Keratinocyte (primary cell): Measurements from ENCODE around the gene EPHA6. TPM values are rescaled to one million over a fixed set of nuclear protein-coding genes. Genes with fewer than 3 reads are reported as not detected.

Experiments used
- DNase-seq: peaks from one replicate; pipeline ENCODE4 v3.0.0-alpha.2; 2011; ENCODE audit warnings: low read depth, missing footprints, low spot score
- FAIRE-seq: peaks from 2 replicates; lab custom pipeline; 2011; peaks lifted over from hg19 to GRCh38; lab: Jason Lieb, UNC
- H2AFZ ChIP-seq: 2 replicates; pipeline ENCODE4 v1.6.0; 2012; ENCODE audit warnings: low read length, control low read depth, inconsistent platforms; ENCODE audit not compliant: control insufficient read depth
- H3K27ac ChIP-seq: 2 replicates; pipeline ENCODE4 v1.5.1; 2011; ENCODE audit warnings: low read length; ENCODE audit not compliant: control insufficient read depth, insufficient read depth
- H3K27me3 ChIP-seq: 3 replicates; pipeline ENCODE4 v1.6.0; 2011; ENCODE audit warnings: low read length; ENCODE audit not compliant: control insufficient read depth, insufficient read depth; ENCODE audit errors: extremely low read depth
- H3K36me3 ChIP-seq, 2 experiments: 2 replicates in 1 of 2; 3 replicates in 1 of 2; pipeline ENCODE4 v1.5.1; 2011; ENCODE audit warnings: low read length in 2 of 2, mild to moderate bottlenecking in 1 of 2; ENCODE audit not compliant: control insufficient read depth in 2 of 2, insufficient read depth in 2 of 2; ENCODE audit errors: extremely low read depth in 1 of 2
- H3K4me1 ChIP-seq: 3 replicates; pipeline ENCODE4 v1.5.1; 2011; ENCODE audit warnings: low read length; ENCODE audit not compliant: control insufficient read depth, insufficient read depth; ENCODE audit errors: extremely low read depth
- H3K4me2 ChIP-seq: 3 replicates; pipeline ENCODE4 v1.6.0; 2011; ENCODE audit warnings: low read depth, low read length; ENCODE audit not compliant: control insufficient read depth, insufficient read depth; ENCODE audit errors: extremely low read depth
- H3K4me3 ChIP-seq, 3 experiments: fragments of 200-600 bp in 1 of 3; sonication (generic) in 1 of 3; 2 replicates in 2 of 3; 3 replicates in 1 of 3; pipeline ENCODE4 v1.5.1; 2011 to 2016; ENCODE audit warnings: low read length in 3 of 3, mild to moderate bottlenecking in 3 of 3, control low read depth in 2 of 3, inconsistent platforms in 1 of 3, low read depth in 1 of 3, mixed read lengths in 1 of 3, mixed run types in 1 of 3, moderate library complexity in 1 of 3; ENCODE audit not compliant: control insufficient read depth in 2 of 3, insufficient read depth in 2 of 3; ENCODE audit errors: extremely low read depth in 1 of 3
- H3K79me2 ChIP-seq: 2 replicates; pipeline ENCODE4 v1.6.0; 2012; ENCODE audit warnings: low read length; ENCODE audit not compliant: control insufficient read depth, insufficient read depth
- H3K9ac ChIP-seq: 3 replicates; pipeline ENCODE4 v1.6.0; 2011; ENCODE audit warnings: low read length; ENCODE audit not compliant: control insufficient read depth, insufficient read depth; ENCODE audit errors: extremely low read depth
- H3K9me1 ChIP-seq: 3 replicates; pipeline ENCODE4 v1.6.0; 2011; ENCODE audit warnings: low read length; ENCODE audit not compliant: control insufficient read depth, insufficient read depth; ENCODE audit errors: extremely low read depth
- H3K9me3 ChIP-seq: 2 replicates; pipeline ENCODE4 v1.5.1; 2012; ENCODE audit warnings: low read depth, low read length; ENCODE audit not compliant: control insufficient read depth
- H4K20me1 ChIP-seq: 3 replicates; pipeline ENCODE4 v1.6.0; 2011; ENCODE audit warnings: low read length; ENCODE audit not compliant: control insufficient read depth, insufficient read depth; ENCODE audit errors: extremely low read depth
- CTCF ChIP-seq, 3 experiments: IDR thresholded peaks in 1 of 3; conservative IDR thresholded peaks in 1 of 3; optimal IDR thresholded peaks in 1 of 3; 2 replicates in 2 of 3; 3 replicates in 1 of 3; pipeline versions ENCODE3 to v1.5.1; 2011; ENCODE audit warnings: low read length in 3 of 3, mild to moderate bottlenecking in 3 of 3, moderate library complexity in 2 of 3, control low read depth in 1 of 3, inconsistent platforms in 1 of 3; ENCODE audit not compliant: insufficient read depth in 2 of 3; ENCODE audit errors: extremely low read depth in 1 of 3
- EZH2 ChIP-seq: IDR thresholded peaks from one replicate; pipeline ENCODE4 v1.6.1; 2012; ENCODE audit warnings: inconsistent platforms, mild to moderate bottlenecking, low read length, moderate library complexity
- dilution Hi-C: fragments of 300-500 bp; cut with MboI; formaldehyde crosslinking; loops from one replicate; pipeline ENCODE4 v1.7.0; 2020; ENCODE audit warnings: low sequenced_read_pairs; ENCODE audit not compliant: extremely low pct_ligation_motif_present
- polyA plus RNA-seq, 5 experiments: library from polyadenylated mRNA; depleted of rRNA in 3 of 5; stranded (reverse) in 3 of 5; stranded (forward) in 1 of 5; unstranded in 1 of 5; fragments of >200 nt; gene quantifications; 1 replicate in 1 of 5; 2 replicates in 3 of 5; 3 replicates in 1 of 5; pipeline versions ENCODE4 v1.2.1 to v1.2.3, GENCODE V29; 2011 to 2012; ENCODE audit warnings: missing spikeins in 2 of 5, low read depth in 1 of 5, low replicate concordance in 1 of 5

EPHA6 gene
- polyA plus RNA-seq, 1 donor (not counting 4 experiments of a cell fraction or from before 2014, with no cell fraction given): not detected

- Histone ChIP-seq H2AFZ (no peak overlapping the region), H3K79me2 (no peaks in the 10 kb centered on the region), H3K9me1 (no peaks in the 10 kb centered on the region), H3K36me3 (no peaks in the 10 kb centered on the region), H3K9me3 (no peaks in the 10 kb centered on the region), H3K4me1 (no peaks in the 10 kb centered on the region), H3K27me3 (no peaks in the 10 kb centered on the region), H3K27ac (no peak overlapping the region), H3K4me2 (no peak overlapping the region), H4K20me1 (no peaks in the 10 kb centered on the region), H3K9ac (no peak overlapping the region), H3K4me3 (no peak overlapping the region)
- FAIRE-seq (no peak), DNase-seq (no peak)
- dilution Hi-C loops: no loop called here
- TF ChIP-seq EZH2 (no peak), CTCF (optimal IDR thresholded peaks at IDR 0.05 in 1 of 3, IDR thresholded peaks at IDR 0.05 in 1 of 3, conservative IDR thresholded peaks at IDR 0.05 in 1 of 3; ENCODE audit: extremely low read depth in 1 of 3, insufficient read depth in 2 of 3, low read length in 3 of 3) (no peak)
Observed at GRCh38 chr3:97001611-97002010, 187.2 kb downstream of the EPHA6 start.

- Histone ChIP-seq H2AFZ (no peak overlapping the region), H3K9me3 (no peaks in the 10 kb centered on the region), H3K79me2 (no peaks in the 10 kb centered on the region), H3K27me3 (no peaks in the 10 kb centered on the region), H3K9ac (no peak overlapping the region), H3K4me2 (no peak overlapping the region), H3K27ac (no peak overlapping the region), H3K9me1 (no peaks in the 10 kb centered on the region), H3K4me3 (no peak overlapping the region), H3K4me1 (no peaks in the 10 kb centered on the region), H4K20me1 (no peaks in the 10 kb centered on the region), H3K36me3 (no peaks in the 10 kb centered on the region)
- dilution Hi-C loops: no loop called here
- no peak for TF ChIP-seq EZH2
- TF ChIP-seq CTCF (optimal IDR thresholded peaks at IDR 0.05 in 1 of 3, IDR thresholded peaks at IDR 0.05 in 1 of 3, conservative IDR thresholded peaks at IDR 0.05 in 1 of 3; ENCODE audit: extremely low read depth in 1 of 3, insufficient read depth in 2 of 3, low read length in 3 of 3): no peak
- FAIRE-seq: no peak
- DNase-seq: no peak
Observed at GRCh38 chr3:97009427-97010019, 195.1 kb downstream of the EPHA6 start.
